ENCODE data around the gene CAP1.
"Not testable (repeated sequence)": the region's sequence is repeated elsewhere in the genome, so short reads cannot be mapped to it uniquely, and the experiment has no call there.

The CAP1 gene

GRCh38 chr1:40040511-40041465 lies at the start of gene CAP1:
TSS of gene CAP1 (plus strand) at chr1:40040729. CDS start at chr1:40059347, 18,618 bp downstream.
- no peaks in the 10 kb centered on the region for H3K9me3 Mint-ChIP-seq
- peak within 1 kb of the TSS; percentile 88 for H3K4me3 Mint-ChIP-seq
- H3K27me3 Mint-ChIP-seq, result no peaks in the 10 kb centered on the region
- peaks cover 62% of the 10 kb centered on the region for H3K4me1 Mint-ChIP-seq
- peak within 1 kb of the TSS; percentile 96 for H3K27ac Mint-ChIP-seq
- peaks cover 24% of the 10 kb centered on the region for H3K36me3 Mint-ChIP-seq
- peak; percentile 95 for ATAC-seq

- H3K4me3 Mint-ChIP-seq, result no peak overlapping the region
Observed at GRCh38 chr1:39992234-39992633, 48.3 kb upstream of the CAP1 start.

GRCh38 chr1:39992888-39993287 lies 47.6 kb upstream of the CAP1 start:
- H3K4me1 Mint-ChIP-seq, result peaks cover 24% of the 10 kb centered on the region
- H3K9me3 Mint-ChIP-seq, result no peaks in the 10 kb centered on the region
- ATAC-seq, result no peak
- H3K27me3 Mint-ChIP-seq, result no peaks in the 10 kb centered on the region
- no peak overlapping the region for H3K4me3 Mint-ChIP-seq
- H3K27ac Mint-ChIP-seq, result no peak overlapping the region
- H3K36me3 Mint-ChIP-seq, result no peaks in the 10 kb centered on the region

More at GRCh38 chr1:39992234-39992633, 48.3 kb upstream of the CAP1 start:
- ATAC-seq, result no peak
- H3K36me3 Mint-ChIP-seq, result no peaks in the 10 kb centered on the region
- H3K27ac Mint-ChIP-seq, result no peak overlapping the region
- H3K27me3 Mint-ChIP-seq, result no peaks in the 10 kb centered on the region
- no peaks in the 10 kb centered on the region for H3K9me3 Mint-ChIP-seq
- peaks cover 24% of the 10 kb centered on the region for H3K4me1 Mint-ChIP-seq

GRCh38 chr1:39995973-39996393 lies 44.5 kb upstream of the CAP1 start:
- Mint-ChIP-seq H3K36me3 (no peaks in the 10 kb centered on the region), H3K4me1 (peaks cover 28% of the 10 kb centered on the region), H3K4me3 (no peak overlapping the region), H3K9me3 (no peaks in the 10 kb centered on the region), H3K27ac (no peak overlapping the region), H3K27me3 (no peaks in the 10 kb centered on the region)
- ATAC-seq, result peak; percentile 95

- H3K4me1 Mint-ChIP-seq, result peaks cover 33% of the 10 kb centered on the region
- H3K36me3 Mint-ChIP-seq, result no peaks in the 10 kb centered on the region
- H3K27me3 Mint-ChIP-seq, result no peaks in the 10 kb centered on the region
- peak; percentile 27 for ATAC-seq
- no peak overlapping the region for H3K4me3 Mint-ChIP-seq
- no peaks in the 10 kb centered on the region for H3K9me3 Mint-ChIP-seq
- H3K27ac Mint-ChIP-seq, result no peak overlapping the region
Observed at GRCh38 chr1:39996396-39997004, 44.0 kb upstream of the CAP1 start.

- ATAC-seq, result no peak
Observed at GRCh38 chr1:40001456-40001855, 39.1 kb upstream of the CAP1 start.

GRCh38 chr1:40003156-40004093 lies 37.1 kb upstream of the CAP1 start:
- no peaks in the 10 kb centered on the region for H3K36me3 Mint-ChIP-seq
- H3K9me3 Mint-ChIP-seq, result peaks cover 3% of the 10 kb centered on the region
- peaks cover 39% of the 10 kb centered on the region for H3K4me1 Mint-ChIP-seq
- peak overlapping the region; percentile 41 for H3K4me3 Mint-ChIP-seq
- peak; percentile 90 for ATAC-seq
- peak overlapping the region; percentile 46 for H3K27ac Mint-ChIP-seq
- no peaks in the 10 kb centered on the region for H3K27me3 Mint-ChIP-seq

More at GRCh38 chr1:40001456-40001855, 39.1 kb upstream of the CAP1 start:
- Mint-ChIP-seq H3K9me3 (peaks cover 3% of the 10 kb centered on the region), H3K4me3 (no peak overlapping the region), H3K27me3 (no peaks in the 10 kb centered on the region), H3K27ac (peak overlapping the region; percentile 42), H3K36me3 (no peaks in the 10 kb centered on the region), H3K4me1 (peaks cover 45% of the 10 kb centered on the region)

- Mint-ChIP-seq H3K9me3 (peaks cover 3% of the 10 kb centered on the region), H3K27ac (no peak overlapping the region), H3K4me1 (peaks cover 39% of the 10 kb centered on the region), H3K4me3 (no peak overlapping the region), H3K36me3 (no peaks in the 10 kb centered on the region), H3K27me3 (no peaks in the 10 kb centered on the region)
- ATAC-seq, result no peak
Observed at GRCh38 chr1:40004857-40005256, 35.7 kb upstream of the CAP1 start.

GRCh38 chr1:40007481-40008034 lies 33.0 kb upstream of the CAP1 start:
- not testable (repeated sequence) for H3K27me3 Mint-ChIP-seq, H3K4me3 Mint-ChIP-seq, ATAC-seq, H3K36me3 Mint-ChIP-seq, H3K27ac Mint-ChIP-seq, H3K9me3 Mint-ChIP-seq
- peaks cover 20% of the 10 kb centered on the region for H3K4me1 Mint-ChIP-seq

- H3K36me3 Mint-ChIP-seq, result no peaks in the 10 kb centered on the region
- H3K4me3 Mint-ChIP-seq, result no peak overlapping the region
- no peak overlapping the region for H3K27ac Mint-ChIP-seq
- ATAC-seq, result no peak
- peaks cover 6% of the 10 kb centered on the region for H3K9me3 Mint-ChIP-seq
- peaks cover 11% of the 10 kb centered on the region for H3K4me1 Mint-ChIP-seq
- no peaks in the 10 kb centered on the region for H3K27me3 Mint-ChIP-seq
Observed at GRCh38 chr1:40011198-40011597, 29.3 kb upstream of the CAP1 start.

- peak; percentile 68 for ATAC-seq
- H3K27ac Mint-ChIP-seq, result no peak overlapping the region
- no peak overlapping the region for H3K4me3 Mint-ChIP-seq
Observed at GRCh38 chr1:40014253-40014706, 26.2 kb upstream of the CAP1 start.

GRCh38 chr1:40014812-40015594 lies 25.5 kb upstream of the CAP1 start:
- no peaks in the 10 kb centered on the region for H3K27me3 Mint-ChIP-seq
- H3K4me1 Mint-ChIP-seq, result peaks cover 11% of the 10 kb centered on the region
- H3K4me3 Mint-ChIP-seq, result no peak overlapping the region
- no peak for ATAC-seq
- H3K9me3 Mint-ChIP-seq, result peaks cover 6% of the 10 kb centered on the region
- no peak overlapping the region for H3K27ac Mint-ChIP-seq
- H3K36me3 Mint-ChIP-seq, result no peaks in the 10 kb centered on the region

More at GRCh38 chr1:40014253-40014706, 26.2 kb upstream of the CAP1 start:
- Mint-ChIP-seq H3K27me3 (no peaks in the 10 kb centered on the region), H3K4me1 (peaks cover 11% of the 10 kb centered on the region), H3K36me3 (no peaks in the 10 kb centered on the region), H3K9me3 (peaks cover 6% of the 10 kb centered on the region)

- H3K9me3 Mint-ChIP-seq, result peaks cover 2% of the 10 kb centered on the region
- no peaks in the 10 kb centered on the region for H3K27me3 Mint-ChIP-seq
- H3K27ac Mint-ChIP-seq, result no peak overlapping the region
- H3K4me1 Mint-ChIP-seq, result peaks cover 11% of the 10 kb centered on the region
- ATAC-seq, result no peak
- H3K4me3 Mint-ChIP-seq, result no peak overlapping the region
- no peaks in the 10 kb centered on the region for H3K36me3 Mint-ChIP-seq
Observed at GRCh38 chr1:40017951-40018575, 22.5 kb upstream of the CAP1 start.

Measured in stimulated activated memory B cell treated with anti-CD40 and anti-IgM and Interleukin-4, amounts not matched to agents 10 μg/mL and 1 μg/mL and 100 μg/mL, for 72 hours (primary cell).